GM21367 (cell line): ENCODE results near the gene CDC42BPB.

ENCODE experiments used
- ATAC-seq: cut with Tn5 transposase; IDR thresholded peaks from one replicate; pipeline ENCODE4 v1.9.1; 2021; ENCODE audit not compliant: unreplicated experiment

Gene CDC42BPB

DNA sequence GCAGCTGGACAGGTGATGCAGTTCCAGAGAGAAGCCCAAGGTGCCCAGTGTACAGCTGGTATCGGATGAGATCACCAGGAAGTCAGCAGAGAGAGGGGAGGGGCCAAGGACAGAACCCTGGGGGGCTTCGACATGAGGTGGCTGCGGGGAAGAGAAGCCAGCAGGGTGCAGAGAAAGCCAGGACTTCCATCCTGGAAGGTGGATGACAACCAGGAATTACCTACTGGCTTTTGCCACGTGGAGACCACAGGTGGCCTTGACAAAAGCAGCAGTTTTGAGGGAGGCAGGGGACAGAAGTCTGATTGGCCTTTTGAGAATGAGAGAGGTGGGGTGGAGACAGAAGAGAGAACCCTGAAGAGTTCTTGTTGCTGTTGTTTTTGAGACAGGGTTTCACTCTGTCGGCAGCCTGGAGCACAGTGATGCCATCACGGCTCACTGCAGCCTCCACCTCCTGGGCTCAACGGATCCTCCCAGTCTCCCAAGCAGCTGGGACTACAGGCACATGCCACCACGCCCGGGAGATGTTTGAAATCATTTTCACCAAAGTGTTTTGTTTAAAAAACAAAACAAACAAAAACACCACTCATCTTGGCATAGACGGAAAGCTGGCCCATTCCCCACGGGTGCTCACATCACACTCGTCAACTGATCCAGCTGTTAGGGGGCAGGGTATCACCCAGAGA, 35.2 kb downstream of the CDC42BPB start:
- ATAC-seq: no peak

DNA sequence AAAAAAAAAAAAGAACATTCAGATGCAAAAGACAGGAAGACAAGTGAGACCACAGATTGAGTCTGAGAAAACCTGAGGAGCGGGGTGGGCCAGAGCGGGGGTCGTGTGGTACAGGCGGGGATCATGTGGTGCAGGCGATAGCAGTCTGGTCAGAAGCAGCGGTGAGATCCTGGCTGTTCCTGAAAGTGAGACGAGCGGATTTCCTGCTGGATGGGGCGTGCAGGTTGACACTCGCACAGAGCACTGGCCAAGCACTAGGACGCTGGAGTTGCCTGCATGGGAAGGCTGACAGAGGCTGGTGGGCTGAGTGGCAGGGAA, 35.7 kb downstream of the CDC42BPB start:
- ATAC-seq: no peak

DNA sequence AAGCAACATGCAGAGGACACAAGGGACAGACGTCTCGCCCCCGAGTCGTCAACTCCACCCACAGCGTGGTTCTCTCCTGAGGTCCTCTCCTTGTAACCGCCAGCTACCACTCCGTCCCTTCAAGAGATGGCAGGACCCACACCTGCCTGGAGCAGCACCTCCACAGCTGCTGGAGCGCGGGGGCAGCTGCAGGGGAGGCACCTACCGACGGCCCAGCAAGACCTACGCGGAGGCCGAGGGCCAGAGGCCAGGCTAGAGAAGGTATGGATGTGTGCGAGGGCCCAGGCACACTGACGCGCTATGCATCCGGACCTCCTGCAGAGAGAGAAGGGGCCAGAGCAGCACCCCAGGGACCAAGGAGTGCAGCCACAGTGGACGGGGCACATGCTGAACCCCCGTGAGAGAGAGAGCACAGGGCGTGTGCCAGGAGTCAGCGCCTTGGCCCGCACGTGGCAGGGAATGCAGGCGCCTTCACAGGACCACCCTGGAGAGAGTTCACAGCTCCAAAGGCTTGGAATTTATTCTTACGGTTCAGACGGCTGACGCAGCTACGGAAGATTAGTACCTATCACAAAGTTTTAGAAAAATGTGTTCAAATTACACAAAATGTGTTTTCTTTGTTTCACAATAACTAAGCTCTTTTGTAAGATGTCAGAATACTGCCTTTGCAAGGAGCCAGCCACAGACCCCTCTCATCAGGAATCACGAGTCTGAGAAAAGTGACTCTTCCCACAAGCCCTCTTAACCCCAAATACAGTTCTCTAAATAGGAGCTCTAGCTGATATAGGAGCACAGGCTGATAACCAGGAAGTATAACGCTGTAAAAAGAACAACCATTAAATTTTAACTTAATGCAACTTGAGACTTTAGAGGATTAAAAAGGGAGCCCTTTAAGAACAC, 36.8 kb downstream of the CDC42BPB start:
- ATAC-seq: no peak

DNA sequence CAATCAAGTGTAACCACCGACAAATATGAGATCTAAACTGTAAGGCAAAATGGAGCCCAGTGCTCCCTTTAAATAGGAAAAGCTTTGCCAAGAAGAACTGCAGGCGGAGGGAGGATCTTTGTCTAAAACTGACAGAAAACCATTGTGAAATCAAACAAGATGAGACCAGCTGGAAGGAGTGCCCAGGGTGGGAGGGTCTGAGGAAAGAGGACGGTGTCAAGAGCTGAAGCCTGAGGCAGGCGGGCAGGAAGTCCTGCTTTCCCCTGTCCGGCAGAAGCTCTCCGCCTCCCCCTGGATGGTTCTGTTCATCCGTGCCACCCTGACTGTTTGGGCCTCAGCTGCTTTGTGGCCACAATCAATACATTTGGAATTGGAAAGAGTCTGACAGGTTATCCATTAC, 37.5 kb downstream of the CDC42BPB start:
- no peak for ATAC-seq

DNA sequence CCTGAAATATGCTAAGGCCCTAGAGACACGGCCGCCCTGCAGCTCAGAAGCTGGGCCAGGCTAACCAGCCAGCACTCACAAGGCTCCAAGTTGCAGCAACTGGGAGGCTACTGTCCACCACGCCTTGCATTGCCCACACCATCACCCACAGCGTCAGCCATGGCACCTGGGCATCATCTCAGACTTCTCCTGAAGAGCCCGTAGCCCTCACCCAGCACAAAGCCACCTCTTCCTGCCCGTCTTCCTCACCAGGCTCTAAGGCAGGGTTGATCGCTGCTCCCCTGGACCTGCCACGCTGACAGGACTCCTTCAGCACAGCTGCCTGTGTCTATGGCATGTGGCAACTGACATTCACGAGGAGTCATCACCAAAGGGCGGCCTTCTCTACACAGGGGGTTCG, 38.1 kb downstream of the CDC42BPB start:
- no peak for ATAC-seq

DNA sequence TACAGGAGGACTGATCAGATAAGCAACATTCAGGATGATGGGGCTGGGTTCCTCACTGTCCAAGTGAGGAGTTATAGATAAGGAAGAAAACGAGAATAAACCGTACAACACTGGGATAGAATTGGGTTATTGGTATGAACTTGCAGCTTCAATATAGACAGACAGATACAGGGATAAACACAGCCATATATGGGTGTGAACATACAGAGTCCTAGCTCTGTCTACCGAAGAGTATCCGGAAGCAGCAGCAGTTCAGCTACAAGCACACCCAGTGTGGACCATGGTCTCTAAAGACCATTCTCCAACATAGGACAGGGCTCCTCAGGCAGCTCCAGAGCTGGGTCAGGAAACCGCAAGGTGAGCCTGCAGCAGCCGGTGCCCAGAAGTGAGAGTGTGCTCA, 40.8 kb downstream of the CDC42BPB start:
- no peak for ATAC-seq

DNA sequence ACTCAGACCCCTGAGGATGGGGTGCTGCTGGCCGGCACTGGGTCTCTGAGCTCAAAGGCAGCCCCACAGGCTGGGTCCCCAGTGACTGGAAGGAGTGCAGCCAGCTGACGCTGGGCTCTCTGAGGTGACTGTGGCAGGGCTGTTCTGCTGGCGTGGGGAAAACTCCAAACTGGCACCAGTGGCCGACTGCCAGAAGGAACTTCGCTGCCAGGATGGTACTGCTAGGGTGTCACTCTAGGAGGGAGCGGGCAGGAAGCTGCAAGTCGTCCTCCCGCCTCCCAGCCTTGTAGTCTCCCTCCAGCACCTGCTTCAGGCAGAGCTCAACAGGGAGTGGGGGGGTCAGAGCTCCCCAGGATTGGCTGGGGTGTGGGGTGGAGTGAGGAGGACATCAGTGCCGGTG, 41.3 kb downstream of the CDC42BPB start:
- ATAC-seq: no peak

DNA sequence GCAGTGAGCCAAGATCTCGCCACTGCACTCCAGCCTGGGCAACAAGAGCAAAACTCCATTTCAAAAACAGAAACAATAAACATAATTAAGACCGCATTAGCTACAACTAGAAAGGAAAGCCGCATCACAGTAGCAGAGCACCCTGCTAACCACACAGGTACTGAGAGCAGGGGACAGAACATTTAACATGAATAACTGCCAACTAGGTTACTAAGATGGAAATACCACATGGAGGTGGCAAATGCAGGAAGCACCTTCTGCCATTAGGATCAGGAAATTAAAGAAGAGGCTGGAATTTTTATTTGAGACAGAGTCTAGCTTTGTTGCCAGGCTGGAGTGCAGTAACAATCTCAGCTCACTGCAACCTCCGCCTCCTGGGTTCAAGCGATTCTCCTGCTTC, 41.9 kb downstream of the CDC42BPB start:
- no peak for ATAC-seq

DNA sequence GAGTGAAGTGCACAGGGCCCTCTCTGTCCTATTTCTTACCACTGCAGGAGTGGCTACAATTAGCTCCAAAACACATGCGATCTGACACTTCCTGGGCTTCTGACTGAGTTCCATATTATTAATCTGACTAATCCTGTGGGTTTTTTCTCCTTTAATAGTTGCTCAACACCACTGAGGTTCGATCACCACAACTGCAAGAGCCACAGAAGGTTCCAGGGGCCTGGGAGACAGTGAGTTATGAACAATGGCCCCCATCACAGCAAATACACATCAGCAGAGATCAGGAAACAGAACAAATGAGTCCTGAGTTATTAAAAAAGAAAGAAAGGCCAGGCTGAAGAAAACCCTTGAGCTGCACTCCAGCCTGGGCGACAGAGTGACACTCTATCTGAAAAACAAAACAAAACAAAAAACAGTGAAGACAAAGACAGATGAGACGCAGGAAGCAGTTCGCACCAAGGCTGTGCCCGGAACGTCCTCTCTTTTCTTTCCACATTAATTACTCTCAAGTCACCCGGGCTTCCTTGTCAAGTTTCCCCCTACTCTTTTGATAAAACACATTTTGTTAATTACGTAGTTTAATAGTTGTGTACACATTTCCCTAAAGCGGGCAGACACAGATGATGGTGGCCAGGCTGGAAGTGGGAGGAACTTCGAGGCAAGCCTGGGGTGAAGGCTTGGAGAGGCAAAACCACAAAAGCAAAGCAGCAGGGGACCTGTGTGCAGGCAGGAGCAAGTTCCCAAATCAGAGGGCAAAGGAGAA, 42.7 kb downstream of the CDC42BPB start:
- ATAC-seq: no peak

DNA sequence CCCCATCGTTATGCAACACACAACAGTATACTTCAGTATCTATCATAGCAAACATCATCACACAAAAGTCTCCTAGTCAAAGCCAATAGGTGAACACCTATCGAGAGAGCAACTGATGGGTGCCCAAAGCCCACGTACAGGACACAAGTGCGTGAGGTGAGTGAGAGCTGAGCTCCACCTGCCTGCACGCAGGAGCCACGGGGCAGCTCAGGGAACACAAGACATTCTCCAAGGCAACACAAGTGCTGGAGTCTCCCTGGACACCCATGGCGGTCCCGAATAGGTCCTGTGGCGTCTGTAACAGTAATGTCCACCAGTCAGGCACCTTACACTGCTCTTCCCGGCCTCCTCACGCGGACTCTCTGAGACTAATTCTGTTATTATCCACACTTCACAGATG, 44.3 kb downstream of the CDC42BPB start:
- no peak for ATAC-seq

DNA sequence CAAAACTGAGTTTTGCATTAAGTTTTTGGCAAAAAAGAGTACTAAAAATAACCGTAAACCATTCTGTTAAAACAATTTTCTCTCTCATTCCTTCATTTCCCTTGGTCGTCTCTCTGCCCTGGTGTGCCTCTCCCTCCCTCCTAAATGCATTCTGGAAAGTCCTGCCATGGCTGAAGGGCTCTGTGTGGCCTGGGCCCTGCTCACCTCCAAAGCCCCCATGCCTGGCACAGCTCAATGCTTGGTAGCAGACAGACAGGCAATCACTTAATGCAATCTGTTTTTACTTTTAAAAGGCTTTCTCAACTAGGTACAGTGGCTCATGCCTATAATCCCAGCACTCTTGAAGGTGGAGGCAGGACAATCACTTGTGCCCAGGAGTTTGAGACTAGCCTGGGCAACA, 47.8 kb downstream of the CDC42BPB start:
- ATAC-seq: no peak

DNA sequence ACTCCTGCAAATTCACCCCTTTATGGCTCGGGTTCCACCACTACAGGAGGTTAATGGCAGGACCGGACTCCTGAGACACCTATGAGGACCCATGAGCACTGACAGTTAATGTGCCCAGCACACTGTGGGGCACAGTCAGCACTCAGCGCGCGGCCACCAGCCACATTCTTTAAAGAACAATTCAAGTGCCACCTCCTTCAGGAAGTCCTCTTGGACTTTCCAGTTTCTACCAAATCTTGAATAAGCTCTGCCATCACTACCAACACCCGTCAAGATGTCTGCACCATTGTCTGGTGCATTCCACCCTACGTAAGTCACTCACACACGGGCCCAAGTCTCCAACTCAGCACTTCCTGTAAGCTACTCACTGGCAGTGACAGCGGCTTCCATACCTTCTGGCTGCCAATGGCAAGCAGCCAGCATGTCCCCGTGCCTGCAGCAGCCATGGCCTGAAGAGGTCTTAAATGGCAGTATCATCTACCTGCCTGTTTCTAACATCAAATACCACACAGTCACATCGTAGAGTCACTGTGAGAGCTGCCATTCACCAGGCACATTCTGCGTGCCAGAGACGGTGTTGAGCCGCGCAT, 48.5 kb downstream of the CDC42BPB start:
- ATAC-seq: no peak

DNA sequence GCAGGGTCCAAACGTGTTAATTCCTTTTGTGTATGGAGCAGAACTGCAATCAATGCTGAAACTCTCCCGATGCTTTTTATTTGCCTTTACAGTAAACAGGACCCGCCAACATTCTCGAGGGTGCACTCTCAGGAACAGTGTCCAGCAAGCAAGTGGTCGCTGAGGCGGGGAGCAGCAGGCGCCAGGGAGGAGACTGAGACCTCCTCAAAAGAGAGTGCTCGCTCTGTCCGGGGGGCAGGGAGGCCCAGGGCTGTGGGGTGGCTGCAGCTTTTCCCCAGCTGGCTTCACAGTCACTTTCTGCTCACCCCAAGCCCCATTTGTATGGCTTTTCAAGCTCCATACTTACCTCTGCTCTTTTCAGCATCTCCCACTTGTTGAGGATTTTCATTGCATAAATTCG, 49.2 kb downstream of the CDC42BPB start:
- no peak for ATAC-seq

DNA sequence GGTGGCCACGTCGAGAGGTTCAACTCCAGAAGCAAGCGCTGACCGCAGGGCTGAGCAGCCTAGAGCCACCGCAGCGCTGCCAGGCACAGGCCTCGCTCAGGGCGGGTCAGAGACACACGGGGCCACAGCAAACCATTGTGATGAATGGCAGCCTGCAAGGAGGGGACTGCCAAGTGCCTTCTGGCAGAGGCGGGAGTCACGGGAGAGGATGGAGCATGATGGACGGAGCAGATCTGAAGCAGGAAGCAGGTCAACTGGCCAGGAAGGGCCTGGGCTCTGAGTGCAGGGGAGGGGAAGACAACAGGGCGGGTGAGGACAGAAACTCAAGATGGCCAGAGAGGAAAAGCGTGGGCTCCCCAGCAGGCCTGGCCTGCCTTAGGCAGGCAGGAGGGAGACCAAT, 49.8 kb downstream of the CDC42BPB start:
- no peak for ATAC-seq

DNA sequence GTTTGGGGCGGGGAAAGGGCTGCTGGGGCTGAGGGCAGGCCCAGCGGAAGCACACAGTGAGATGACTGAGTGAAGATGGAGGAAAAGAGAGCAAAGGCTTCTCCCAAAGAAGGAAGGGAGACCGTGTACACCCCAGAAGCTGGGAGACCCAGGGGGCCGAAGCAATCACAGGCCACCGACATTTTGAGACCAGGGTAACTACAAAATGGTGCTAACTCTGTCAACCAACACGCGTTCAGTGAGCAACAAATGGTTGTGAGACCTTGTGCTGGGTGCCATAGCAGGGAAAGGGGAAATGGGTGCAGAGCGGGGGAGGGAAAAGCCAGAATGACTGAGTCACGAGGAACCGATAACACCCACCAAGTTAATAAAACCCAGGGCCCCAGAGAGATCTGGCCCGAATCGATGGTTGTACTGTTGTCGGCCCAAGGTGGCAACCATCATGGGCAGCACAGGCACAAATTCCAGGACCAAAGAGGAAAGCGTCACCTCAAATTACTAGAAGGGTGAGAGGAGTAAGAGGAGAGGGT, 50.3 kb downstream of the CDC42BPB start:
- ATAC-seq: no peak

DNA sequence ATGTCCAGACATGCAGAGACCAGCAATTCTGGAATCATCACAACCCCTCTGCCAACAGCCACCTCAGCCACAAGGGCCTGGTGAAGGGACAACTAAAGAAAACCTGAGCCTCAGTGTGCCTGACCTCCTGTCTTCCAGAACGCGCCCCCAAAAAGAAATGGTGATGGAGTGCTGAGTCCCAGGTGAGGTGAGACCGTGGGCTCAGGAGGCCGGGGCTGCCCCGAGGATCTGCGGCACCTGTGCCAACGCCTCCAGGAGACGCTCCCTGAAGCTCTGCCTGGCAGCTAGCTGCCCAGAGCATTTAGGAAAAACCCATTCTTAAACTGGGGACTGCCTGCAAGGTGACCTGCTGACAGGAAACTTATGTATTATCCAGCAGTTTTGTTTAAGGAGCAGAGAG, 51.2 kb downstream of the CDC42BPB start:
- no peak for ATAC-seq

DNA sequence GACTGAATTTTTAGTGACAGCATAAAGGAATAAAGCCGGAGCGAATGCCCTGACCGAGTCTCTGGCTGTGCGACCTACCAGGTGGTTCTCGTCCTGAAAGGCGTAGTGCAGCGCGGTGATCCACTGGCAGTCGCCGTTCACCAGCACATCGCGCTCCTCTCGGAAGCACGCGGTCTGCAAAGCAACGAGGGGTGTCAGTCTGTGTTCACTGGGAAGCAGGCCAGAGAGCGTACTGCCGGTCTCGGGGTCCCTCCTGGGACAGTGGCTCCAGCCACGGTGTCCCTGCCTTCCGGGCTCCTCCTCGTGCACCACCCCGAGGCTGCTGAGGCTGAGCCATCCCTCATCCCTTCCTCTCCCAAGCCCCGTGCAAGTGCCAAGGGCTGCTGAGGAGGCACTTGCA, 53.5 kb downstream of the CDC42BPB start:
- no peak for ATAC-seq

DNA sequence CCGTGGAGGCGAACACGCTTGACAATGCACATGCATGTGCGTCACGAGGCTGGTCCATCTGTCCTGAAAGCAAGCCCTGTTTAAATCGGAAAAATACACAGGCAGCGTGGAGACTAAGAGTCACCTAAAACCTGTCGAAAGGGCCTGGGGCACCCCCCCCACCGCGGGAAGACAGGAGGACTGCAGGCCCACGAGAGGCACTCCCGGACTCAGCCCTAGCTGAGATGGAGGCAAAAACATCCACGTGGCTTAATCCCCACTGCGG, 54.1 kb downstream of the CDC42BPB start:
- no peak for ATAC-seq

DNA sequence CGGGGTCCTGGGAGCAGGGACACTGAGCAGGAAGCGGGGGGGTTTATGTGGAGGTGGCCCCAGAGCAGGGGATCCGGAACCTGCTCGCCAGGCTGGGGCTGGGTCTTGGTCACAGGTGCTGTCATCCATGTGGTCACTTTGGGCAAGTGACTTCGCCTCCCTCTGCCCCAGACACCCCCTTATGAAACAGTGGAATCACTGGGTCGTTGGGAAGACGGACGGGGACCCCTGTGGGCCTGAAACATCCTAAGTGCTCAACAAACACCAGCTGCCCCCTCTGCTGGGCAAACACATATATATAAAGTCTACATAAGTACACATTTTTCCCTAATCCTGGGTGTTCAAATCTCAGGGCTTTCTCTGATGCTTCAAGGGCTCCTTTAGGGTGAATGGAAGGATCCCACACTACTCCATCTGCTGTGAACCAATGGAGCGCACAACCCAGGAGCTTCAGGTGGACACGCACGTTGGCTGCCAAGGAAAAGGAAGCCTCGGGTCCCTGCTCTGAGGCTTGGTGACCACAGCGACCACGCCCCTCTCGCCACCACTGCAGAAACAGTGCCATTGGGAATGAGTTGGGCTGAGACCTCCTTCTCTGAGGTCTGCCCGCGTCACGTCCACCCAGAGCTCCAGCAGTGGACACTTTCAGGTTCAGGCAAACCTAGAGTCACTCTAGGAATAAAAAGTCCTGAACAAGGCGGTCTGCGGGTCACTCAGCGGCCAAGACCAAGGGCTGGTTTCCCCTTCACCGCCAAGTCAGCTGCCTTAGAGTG, 54.6 kb downstream of the CDC42BPB start:
- no peak for ATAC-seq

DNA sequence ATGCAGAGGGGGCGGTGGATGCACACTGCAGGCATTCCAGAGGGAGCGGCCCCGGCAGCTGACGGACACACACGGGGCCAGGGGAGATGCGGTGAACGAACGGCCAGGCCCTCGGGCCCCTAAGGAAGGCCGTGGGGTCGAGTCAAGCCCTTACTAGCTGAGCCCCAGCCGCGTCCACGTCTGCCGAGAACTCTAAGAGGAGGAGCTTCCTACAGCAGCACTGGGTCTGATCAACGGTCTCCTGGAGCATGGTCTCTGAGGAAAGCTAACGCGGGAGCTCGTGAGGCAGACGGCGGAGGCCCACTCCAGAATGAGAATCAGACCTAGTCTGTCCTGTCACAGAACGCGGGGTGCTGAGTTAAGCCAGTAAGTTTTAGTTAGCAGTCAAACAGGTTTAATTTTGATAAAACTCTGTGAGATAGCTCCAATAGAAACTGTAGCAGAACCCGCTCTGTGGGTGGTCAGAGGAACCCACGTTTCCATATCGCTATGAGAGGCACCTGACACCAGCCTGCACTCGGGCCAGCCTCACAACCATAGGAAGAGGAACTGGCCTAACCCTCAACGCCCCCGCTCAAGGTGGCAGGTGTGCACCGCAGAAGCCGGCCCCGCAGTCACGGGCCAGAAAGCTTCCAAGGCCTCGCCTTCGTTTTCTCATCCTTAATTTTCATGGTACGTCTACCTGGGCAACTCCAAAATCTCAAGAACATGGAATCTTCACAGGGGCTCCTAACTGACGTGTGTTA, 55.5 kb downstream of the CDC42BPB start:
- ATAC-seq: no peak
